ENCODE measurements around the gene RPS6KA3. TPM values are rescaled to one million over a fixed set of nuclear protein-coding genes. Genes with fewer than 3 reads are reported as not detected.

The RPS6KA3 gene
- total and polyA plus RNA-seq, 9 of the 15 experiments (the other 6 are each of a cell fraction or from before 2014, with no cell fraction given) = 10.9 to 61.9 (median 37.4) TPM

- TF ChIP-seq ZBTB40 (IDR thresholded peaks at IDR 0.05) (no peak), ZBTB40 (CRISPR knock-in tag; IDR thresholded peaks at IDR 0.05) (no peak), BRF2 (IDR thresholded peaks at IDR 0.05; ENCODE audit: borderline replicate concordance, insufficient read depth, insufficient read length) (no peak), ZNF75A (CRISPR knock-in tag; IDR thresholded peaks at IDR 0.05) (no peak), NR2C1 (IDR thresholded peaks at IDR 0.05) (no peak), NR2C1 (tag; IDR thresholded peaks at IDR 0.05) (no peak), ZBTB17 (CRISPR knock-in tag; IDR thresholded peaks at IDR 0.05) (no peak), LCOR (CRISPR knock-in tag; IDR thresholded peaks at IDR 0.05) (no peak), HDAC1 (IDR thresholded peaks at IDR 0.05) (no peak), ZFP1 (CRISPR knock-in tag; IDR thresholded peaks at IDR 0.05) (no peak)
These were observed 115.0 kb downstream of the RPS6KA3 start (continued) for GRCh38 chrX:20151689-20152088.
